C4-2B (cell line): ENCODE results near the gene POPDC2.

ENCODE experiments used
- CTCF ChIP-seq: fragments of 450-650 bp; conservative IDR thresholded peaks from 2 replicates; pipeline ENCODE4 v1.5.1; 2017; ENCODE audit warnings: mild to moderate bottlenecking
- ZFX ChIP-seq: fragments of 450-650 bp; IDR thresholded peaks from 2 replicates; pipeline ENCODE4 v1.6.1; 2017

GRCh38 chr3:119600732-119601131 lies 59.7 kb downstream of the POPDC2 start:
- TF ChIP-seq CTCF = no peak
- no peak for TF ChIP-seq ZFX
